H9 (cell line): Measurements from ENCODE around the gene ZNF771. TPM values are rescaled to one million over a fixed set of nuclear protein-coding genes. Genes with fewer than 3 reads are reported as not detected.

Source experiments
- DNase-seq: peaks from one replicate; pipeline ENCODE4 v3.0.0-alpha.2; 2017
- H2AFZ ChIP-seq: one replicate; pipeline ENCODE4 v1.6.1; 2013; ENCODE audit warnings: mild to moderate bottlenecking, low read length, control low read depth, moderate library complexity
- H2AK5ac ChIP-seq: 2 replicates; pipeline ENCODE4 v1.6.1; 2013; ENCODE audit warnings: low read length, control low read depth, mixed read lengths; ENCODE audit not compliant: insufficient read length
- H2BK120ac ChIP-seq: one replicate; pipeline ENCODE4 v1.6.1; 2013; ENCODE audit warnings: low read depth, mild to moderate bottlenecking, low read length, control low read depth, inconsistent platforms; ENCODE audit not compliant: poor library complexity, severe bottlenecking
- H2BK12ac ChIP-seq: 2 replicates; pipeline ENCODE4 v1.6.1; 2013; ENCODE audit warnings: low read length, control low read depth, mixed read lengths, low read depth; ENCODE audit not compliant: insufficient read length
- H2BK15ac ChIP-seq: 2 replicates; pipeline ENCODE4 v1.6.1; 2013; ENCODE audit warnings: low read depth, low read length, control low read depth
- H2BK20ac ChIP-seq: one replicate; pipeline ENCODE4 v1.6.1; 2013; ENCODE audit warnings: low read depth, mild to moderate bottlenecking, low read length, control low read depth, inconsistent platforms; ENCODE audit not compliant: poor library complexity, severe bottlenecking
- H2BK5ac ChIP-seq: 2 replicates; pipeline ENCODE4 v1.6.1; 2013; ENCODE audit warnings: low read length, control low read depth, mixed read lengths; ENCODE audit not compliant: insufficient read length
- H3K14ac ChIP-seq: 2 replicates; pipeline ENCODE4 v1.6.1; 2013; ENCODE audit warnings: low read length, control low read depth; ENCODE audit not compliant: insufficient read depth
- H3K18ac ChIP-seq: 2 replicates; pipeline ENCODE4 v1.6.1; 2013; ENCODE audit warnings: low read depth, mild to moderate bottlenecking, mixed read lengths, low read length, control low read depth; ENCODE audit not compliant: insufficient read length
- H3K23ac ChIP-seq: 2 replicates; pipeline ENCODE4 v1.6.1; 2013; ENCODE audit warnings: low read length, control low read depth, mixed read lengths, low read depth; ENCODE audit not compliant: insufficient read length
- H3K23me2 ChIP-seq: 2 replicates; pipeline ENCODE4 v1.6.1; 2013; ENCODE audit warnings: low read depth, mild to moderate bottlenecking, mixed read lengths, low read length, control low read depth; ENCODE audit not compliant: insufficient read length, poor library complexity, severe bottlenecking
- H3K27ac ChIP-seq: 2 replicates; pipeline ENCODE4 v1.5.1; 2013; ENCODE audit warnings: low read length, control low read depth, mixed read lengths, low read depth; ENCODE audit not compliant: insufficient read length
- H3K27me3 ChIP-seq: 2 replicates; pipeline ENCODE4 v1.6.1; 2013; ENCODE audit warnings: low read length, control low read depth, inconsistent platforms; ENCODE audit not compliant: insufficient read depth
- H3K4ac ChIP-seq: 2 replicates; pipeline ENCODE4 v1.6.1; 2013; ENCODE audit warnings: low read depth, mild to moderate bottlenecking, control low read depth, inconsistent platforms, low read length, moderate library complexity
- H3K4me1 ChIP-seq: 2 replicates; pipeline ENCODE4 v1.6.1; 2013; ENCODE audit warnings: low read length, control low read depth, inconsistent platforms; ENCODE audit not compliant: insufficient read depth
- H3K4me2 ChIP-seq: 2 replicates; pipeline ENCODE4 v1.6.1; 2013; ENCODE audit warnings: low read length, control low read depth, mixed read lengths; ENCODE audit not compliant: insufficient read length, insufficient read depth
- H3K56ac ChIP-seq: 2 replicates; pipeline ENCODE4 v1.6.1; 2013; ENCODE audit warnings: low read depth, mild to moderate bottlenecking, mixed read lengths, low read length, control low read depth; ENCODE audit not compliant: insufficient read length
- H3K79me1 ChIP-seq: 2 replicates; pipeline ENCODE4 v1.6.1; 2013; ENCODE audit warnings: low read depth, mild to moderate bottlenecking, moderate library complexity, low read length, control low read depth, inconsistent platforms; ENCODE audit not compliant: insufficient read depth, poor library complexity, severe bottlenecking
- H3K79me2 ChIP-seq: 2 replicates; pipeline ENCODE4 v1.6.1; 2013; ENCODE audit warnings: low read length, control low read depth, inconsistent platforms; ENCODE audit not compliant: insufficient read depth
- H3K9ac ChIP-seq: 2 replicates; pipeline ENCODE4 v1.6.1; 2013; ENCODE audit warnings: low read length, control low read depth, mixed read lengths; ENCODE audit not compliant: insufficient read length; ENCODE audit errors: extremely low read depth
- H3K9me3 ChIP-seq: one replicate; pipeline ENCODE4 v1.6.1; 2013; ENCODE audit warnings: low read depth, low read length, inconsistent platforms; ENCODE audit not compliant: control insufficient read depth
- H3T11ph ChIP-seq: one replicate; pipeline ENCODE4 v1.6.1; 2013; ENCODE audit warnings: mild to moderate bottlenecking, low read length, control low read depth, inconsistent platforms
- H4K20me1 ChIP-seq: one replicate; pipeline ENCODE4 v1.6.1; 2013; ENCODE audit not compliant: control insufficient read depth, insufficient read length, insufficient read depth
- H4K5ac ChIP-seq: 2 replicates; pipeline ENCODE4 v1.6.1; 2013; ENCODE audit warnings: low read depth, mild to moderate bottlenecking, mixed read lengths, low read length, control low read depth; ENCODE audit not compliant: insufficient read length
- H4K8ac ChIP-seq: replicated peaks from 2 replicates; pipeline ENCODE4 v1.6.1; 2013; ENCODE audit warnings: low read length, control low read depth, mixed read lengths, low read depth; ENCODE audit not compliant: insufficient read length
- H4K91ac ChIP-seq: 2 replicates; pipeline ENCODE4 v1.6.1; 2013; ENCODE audit warnings: low read depth, mild to moderate bottlenecking, moderate library complexity, mixed read lengths, low read length, control low read depth; ENCODE audit not compliant: insufficient read length
- H3K27ac Mint-ChIP-seq, 3 experiments: 2 replicates in 2 of 3; 3 replicates in 1 of 3; pipeline ENCODE4 v1.8.0; 2020 to 2021; ENCODE audit warnings: mixed read lengths in 3 of 3, mild to moderate bottlenecking in 1 of 3, moderate library complexity in 1 of 3
- H3K27me3 Mint-ChIP-seq: 2 replicates; pipeline ENCODE4 v1.8.0; 2021; ENCODE audit warnings: low read depth, mild to moderate bottlenecking, moderate library complexity, mixed read lengths
- H3K36me3 Mint-ChIP-seq, 3 experiments: 2 replicates in 2 of 3; 3 replicates in 1 of 3; pipeline ENCODE4 v1.8.0; 2020 to 2021; ENCODE audit warnings: low read depth in 3 of 3, mixed read lengths in 3 of 3; ENCODE audit not compliant: insufficient read depth in 1 of 3
- H3K4me1 Mint-ChIP-seq, 2 experiments: 2 replicates each; pipeline ENCODE4 v1.8.0; 2020; ENCODE audit warnings: mixed read lengths in 2 of 2
- H3K4me3 Mint-ChIP-seq, 2 experiments: 2 replicates in 1 of 2; 3 replicates in 1 of 2; pipeline ENCODE4 v1.8.0; 2020 to 2021; ENCODE audit warnings: mild to moderate bottlenecking in 2 of 2, mixed read lengths in 2 of 2, moderate library complexity in 1 of 2
- H3K9me3 Mint-ChIP-seq, 2 experiments: 2 replicates in 1 of 2; 3 replicates in 1 of 2; pipeline ENCODE4 v1.8.0; 2020; ENCODE audit warnings: mild to moderate bottlenecking in 2 of 2, mixed read lengths in 2 of 2, moderate library complexity in 1 of 2
- CTCF ChIP-seq: fragments of 200-600 bp; sonication (generic); conservative IDR thresholded peaks from 3 replicates; pipeline ENCODE4 v1.8.0; 2021; ENCODE audit warnings: antibody characterized with exemption, mild to moderate bottlenecking
- WGBS: extraction: QIAGEN DNeasy Blood & Tissue Kit; methylation state at CpG from one replicate; pipeline ENCODE4 v1.1.7; 2013; ENCODE audit warnings: missing lambda C conversion rate, low lambda C conversion rate, mixed read lengths; ENCODE audit not compliant: insufficient read length; ENCODE audit errors: extremely low coverage; 5-methylcytosine and 5-hydroxymethylcytosine counted together
- total RNA-seq: library from RNA; stranded (reverse); gene quantifications from 2 replicates; pipeline ENCODE4 v1.2.1, GENCODE V29; 2021

Gene ZNF771
- total RNA-seq, 1 experiment from 2014 or later = 10.5 TPM

- no peaks in the 10 kb centered on the region for H3K36me3 Mint-ChIP-seq
- no peak overlapping the region for H4K91ac ChIP-seq
- WGBS = no CpG with 5 or more reads among the region's 22 CpGs
- no peak overlapping the region for H2AK5ac ChIP-seq
- H3K4me3 Mint-ChIP-seq = no peak overlapping the region
- H3K4ac ChIP-seq = no peak overlapping the region
- peaks cover 6% of the 10 kb centered on the region for H3K27me3 Mint-ChIP-seq
- peaks cover 0 to 2% of the 10 kb centered on the region in 2 experiments; a peak in 1 of 5 replicates for H3K9me3 Mint-ChIP-seq
- H4K5ac ChIP-seq = no peak overlapping the region
- no peak overlapping the region for H2BK12ac ChIP-seq
- H4K8ac ChIP-seq = no peak overlapping the region
- H2AFZ ChIP-seq = no peak overlapping the region
- H4K20me1 ChIP-seq = no peaks in the 10 kb centered on the region
- H3K4me1 ChIP-seq = no peaks in the 10 kb centered on the region
- H3K4me2 ChIP-seq = no peak overlapping the region
- no peak overlapping the region for H3K27ac ChIP-seq
- H3K27me3 ChIP-seq = no peaks in the 10 kb centered on the region
- TF ChIP-seq CTCF = no peak
- no peaks in the 10 kb centered on the region for H3K79me1 ChIP-seq
- H3K9ac ChIP-seq = no peak overlapping the region
- no peaks in the 10 kb centered on the region for H3K9me3 ChIP-seq
- H3K56ac ChIP-seq = no peak overlapping the region
- no peak overlapping the region for H2BK5ac ChIP-seq
- H2BK120ac ChIP-seq = no peak overlapping the region
- H3K18ac ChIP-seq = no peak overlapping the region
- 0 out of 2 replicates have a peak overlapping the region, but pooled peaks have one; percentile 2 for H3K14ac ChIP-seq
- no peak overlapping the region for H3T11ph ChIP-seq
- no peak overlapping the region for H2BK20ac ChIP-seq
- peaks cover 0 to 6% of the 10 kb centered on the region in 2 experiments; a peak in 1 of 4 replicates for H3K4me1 Mint-ChIP-seq
- H3K79me2 ChIP-seq = no peaks in the 10 kb centered on the region
- no peak for DNase-seq
- no peak overlapping the region for H2BK15ac ChIP-seq
- no peak overlapping the region for H3K27ac Mint-ChIP-seq
- peaks cover 2% of the 10 kb centered on the region for H3K23me2 ChIP-seq
- H3K23ac ChIP-seq = no peak overlapping the region
These were observed 51.4 kb downstream of the ZNF771 start for GRCh38 chr16:30458561-30459394.
